Measurements from ENCODE around the gene ZNF423.

ZNF423 gene

DNA sequence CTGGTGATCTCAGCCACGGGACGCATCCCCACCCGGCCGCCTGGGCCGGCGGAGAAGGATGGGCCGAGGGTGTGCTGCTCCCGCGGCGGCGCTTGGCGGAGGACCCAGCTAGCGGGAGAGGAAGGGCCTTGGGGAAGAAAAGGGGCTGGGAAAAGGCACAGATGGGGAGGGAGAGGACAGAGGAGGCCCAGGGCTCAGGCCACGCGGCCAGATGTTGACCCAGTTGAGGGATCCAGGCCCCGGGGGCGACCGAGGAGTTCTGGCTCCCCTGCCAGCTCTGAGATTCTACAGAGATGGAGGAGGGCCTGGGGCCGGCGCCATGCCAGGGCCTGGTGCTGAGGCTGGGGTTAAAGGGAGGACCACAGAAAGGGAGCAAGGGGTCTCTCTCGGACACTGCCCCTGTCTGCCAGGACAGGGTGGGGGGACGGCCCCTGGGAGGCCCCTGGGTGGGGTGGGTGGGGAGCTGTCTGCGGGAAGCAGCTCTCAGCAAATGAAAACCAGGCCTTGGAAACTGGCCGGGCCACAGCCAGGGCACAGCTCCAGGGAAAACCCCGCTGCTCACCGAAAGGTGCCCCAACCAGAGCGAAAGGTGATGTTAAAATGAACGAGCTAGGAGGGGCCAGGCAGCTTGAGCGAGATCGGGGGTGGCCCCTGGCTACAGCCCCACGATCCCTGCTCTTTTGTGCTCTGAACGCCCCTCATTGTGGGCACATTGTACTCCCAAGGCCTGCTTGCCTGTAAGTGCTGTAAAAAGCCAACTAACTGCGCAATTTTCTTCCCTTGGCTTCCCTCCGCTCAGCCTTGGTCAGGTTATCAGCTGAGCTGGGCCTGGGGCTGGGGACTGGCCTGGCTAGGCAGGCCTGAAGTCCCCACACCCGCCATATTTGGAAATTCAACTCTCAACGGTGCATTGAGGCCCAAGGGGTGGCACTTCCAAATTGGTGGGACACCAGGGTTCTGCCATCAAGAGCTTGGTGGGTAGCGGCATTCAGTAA lies 191.4 kb downstream of the ZNF423 start:
- DNase-seq (ENCODE audit: low read depth in 2 of 2), result no peak

DNA sequence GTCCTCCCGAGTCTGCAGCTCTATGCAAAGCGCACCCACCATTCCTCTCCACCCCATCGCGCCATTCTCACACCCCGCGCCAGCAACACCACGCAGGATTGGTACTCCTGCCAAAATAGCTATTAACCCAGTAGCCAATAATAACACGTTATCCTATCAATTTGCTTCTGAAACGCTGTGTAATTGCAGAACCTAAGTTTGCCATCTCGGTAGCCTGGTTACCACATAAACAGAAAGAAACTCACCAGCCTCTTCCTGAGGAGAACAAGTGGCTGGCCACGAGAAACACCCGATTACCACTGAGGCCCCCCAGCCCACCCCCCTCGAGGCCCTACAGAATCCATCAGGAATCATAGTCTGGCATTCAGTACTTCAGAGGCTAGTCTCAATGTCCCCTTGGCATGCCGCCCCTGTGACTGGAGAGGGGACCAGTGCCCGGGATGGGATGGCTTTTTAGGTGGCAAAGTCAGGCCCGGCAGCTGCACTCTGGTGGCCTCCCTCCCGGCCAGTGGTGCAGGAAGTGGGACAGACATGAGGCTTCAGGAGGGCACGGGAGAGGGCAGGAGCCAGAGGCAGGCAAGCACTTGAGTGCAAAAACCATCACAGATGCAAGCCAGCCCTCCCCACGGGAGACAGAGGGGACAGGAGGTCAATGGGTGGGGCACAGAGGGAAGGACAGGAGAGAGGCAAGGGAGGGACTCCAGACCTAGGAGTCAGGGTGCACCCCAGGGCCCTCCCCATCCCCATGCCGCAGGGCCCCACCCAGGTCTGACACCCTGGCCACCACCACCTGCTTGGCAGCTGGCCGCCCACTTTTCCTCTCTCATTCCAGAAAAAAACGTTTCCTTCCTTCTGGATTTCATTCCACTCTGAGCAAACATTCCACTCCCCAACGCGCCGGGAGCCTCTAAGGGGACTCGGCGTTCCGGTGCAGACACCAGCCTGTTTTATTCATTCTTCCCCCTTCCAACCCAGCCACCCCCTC lies 192.5 kb downstream of the ZNF423 start:
- DNase-seq (ENCODE audit: low read depth in 2 of 2), result no peak

DNA sequence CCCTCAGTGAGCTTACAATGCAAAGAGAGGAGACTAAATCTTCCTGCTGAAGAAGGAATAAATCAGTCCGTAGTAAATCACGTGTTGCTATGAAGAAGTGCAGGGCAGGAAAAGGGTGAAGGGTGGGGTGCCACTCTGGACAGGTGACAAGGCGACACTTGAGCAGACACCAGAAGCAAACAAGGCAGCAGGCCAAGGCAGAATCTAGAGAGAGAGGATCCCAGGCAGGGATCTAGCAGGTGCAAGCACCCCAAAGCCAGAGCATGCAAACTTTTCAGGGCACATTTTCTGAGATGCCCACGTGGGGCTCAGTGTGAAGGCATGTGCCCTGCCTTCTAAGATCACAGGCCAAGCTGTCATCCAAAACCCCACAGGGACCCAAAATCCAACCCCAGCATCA lies 193.3 kb downstream of the ZNF423 start:
- DNase-seq (ENCODE audit: low read depth in 2 of 2), result no peak

DNA sequence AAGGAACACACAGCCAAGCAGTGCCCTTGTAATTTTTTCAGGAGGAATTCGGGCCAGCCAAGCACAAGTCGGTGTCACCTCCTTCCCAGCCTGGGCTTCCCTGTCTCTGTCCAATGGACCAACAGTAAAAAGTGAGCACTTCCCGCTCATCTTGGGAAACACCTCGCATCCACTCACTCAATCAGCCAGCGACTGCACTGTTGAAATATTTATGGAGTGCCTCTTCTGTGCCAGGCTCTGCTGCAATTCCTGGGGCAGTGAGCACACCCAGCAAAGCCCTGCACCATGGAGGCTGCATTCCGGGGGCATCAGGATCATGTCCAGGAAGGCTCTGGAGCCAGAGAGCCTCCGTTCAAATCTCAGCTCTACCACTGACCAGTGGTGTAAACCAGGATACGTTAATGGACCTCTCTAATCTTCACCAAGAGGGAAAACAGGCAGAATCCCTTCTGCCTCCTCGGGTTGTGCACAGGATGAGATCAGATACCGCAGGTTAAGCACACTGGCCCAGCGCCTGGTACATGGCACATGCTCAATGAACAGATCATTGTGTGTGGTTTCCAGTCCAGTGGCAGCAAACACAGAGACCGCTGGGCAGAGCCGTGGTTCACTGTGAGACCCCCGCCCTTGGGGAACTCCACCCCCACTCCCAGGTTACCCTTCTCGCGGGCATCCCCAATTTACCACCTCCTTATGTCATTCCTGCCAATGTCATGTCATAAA lies 194.3 kb downstream of the ZNF423 start:
- DNase-seq (ENCODE audit: low read depth in 2 of 2), result no peak

DNA sequence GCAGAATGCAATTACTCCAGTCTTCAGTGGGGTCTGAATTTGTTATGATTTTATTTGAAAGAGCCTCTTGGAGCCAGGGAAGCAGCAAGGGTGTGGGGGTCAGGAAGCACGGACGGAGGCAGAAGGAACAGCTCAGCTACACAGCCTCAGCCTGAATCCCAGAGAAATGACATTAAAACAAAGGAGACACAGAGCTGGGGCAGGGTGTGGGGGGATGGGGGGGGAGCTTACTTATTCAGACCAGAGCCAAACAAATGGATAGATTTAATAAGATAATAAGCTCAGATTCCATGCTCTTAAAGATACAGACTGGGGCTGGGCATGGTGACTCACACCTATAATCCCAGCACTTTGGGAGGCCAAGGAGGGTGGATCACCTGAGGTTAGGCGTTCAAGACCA lies 195.3 kb downstream of the ZNF423 start:
- no peak for DNase-seq (ENCODE audit: low read depth in 2 of 2)

DNA sequence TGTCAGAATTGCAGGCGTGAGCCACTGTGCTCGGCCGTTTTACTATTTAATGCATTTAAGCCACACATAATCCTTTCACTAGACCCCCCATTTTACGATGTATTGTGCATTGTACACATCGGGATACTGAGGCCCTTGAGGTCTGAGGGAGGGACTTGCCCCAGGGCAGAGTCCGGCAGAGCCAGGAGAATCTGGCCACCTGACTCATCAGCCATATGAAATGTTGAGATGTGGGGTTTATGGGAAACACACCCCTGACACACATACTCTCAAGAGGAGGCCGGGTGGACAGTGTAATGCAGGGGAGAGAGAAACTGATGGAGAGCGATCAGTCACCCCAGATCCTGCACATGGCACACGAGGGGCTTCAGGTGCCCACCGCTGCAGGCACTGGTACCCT lies 196.6 kb downstream of the ZNF423 start:
- DNase-seq (ENCODE audit: low read depth in 2 of 2), result no peak

DNA sequence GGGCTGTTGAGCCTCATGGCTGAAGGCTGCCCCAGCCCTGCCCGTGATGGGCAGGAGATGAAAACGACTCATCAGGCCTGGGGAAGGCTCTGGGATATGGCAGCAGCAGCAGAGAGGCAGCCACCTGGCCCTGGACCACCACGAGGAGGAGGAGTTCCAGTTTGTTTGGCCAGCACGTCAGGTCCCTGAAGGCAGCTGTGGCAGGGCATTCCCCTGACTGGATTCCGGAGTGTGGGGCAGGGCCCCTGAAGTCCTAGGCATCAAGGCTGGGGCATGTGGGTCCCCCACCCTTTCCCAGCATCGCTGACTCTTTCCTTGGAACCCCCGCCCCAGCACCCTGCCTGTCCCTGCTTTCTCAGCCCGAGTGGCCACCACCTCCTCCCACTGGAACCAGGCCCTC lies 197.4 kb downstream of the ZNF423 start:
- DNase-seq (ENCODE audit: low read depth in 2 of 2), result no peak

DNA sequence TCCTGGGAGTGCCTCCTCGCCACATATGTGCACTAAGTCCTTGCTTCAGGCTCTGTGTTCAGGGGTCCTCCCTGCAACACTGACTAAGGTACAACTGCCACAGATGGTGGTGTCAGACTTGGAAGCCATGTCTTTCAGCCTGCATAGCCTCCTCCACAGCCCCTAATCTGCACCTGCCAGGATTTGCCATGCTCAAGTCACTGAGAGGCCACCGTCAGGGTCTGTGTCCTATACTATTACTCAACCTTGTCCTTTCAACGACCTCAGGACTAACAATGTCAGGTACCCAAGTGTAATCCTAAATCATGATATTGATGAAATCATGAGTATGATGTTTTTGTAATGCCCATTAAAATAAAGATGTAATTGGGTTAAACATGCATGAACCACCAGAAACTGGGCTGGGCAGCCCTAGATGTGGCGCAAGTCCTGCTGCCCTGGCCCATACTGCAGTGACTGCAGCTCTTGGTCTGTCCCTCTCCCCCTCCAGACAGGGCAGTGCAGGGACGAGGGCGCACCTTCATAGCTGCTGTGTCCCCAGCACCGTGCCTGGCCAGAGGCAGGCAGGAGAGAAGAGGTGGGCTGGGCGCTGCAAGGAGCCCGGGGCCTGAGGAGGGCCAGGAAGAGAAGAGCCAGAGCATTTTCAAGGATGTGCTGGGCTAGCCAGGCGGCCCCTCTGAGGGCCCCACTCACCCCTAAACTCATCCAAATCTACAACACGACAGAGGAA lies 198.0 kb downstream of the ZNF423 start:
- no peak for DNase-seq (ENCODE audit: low read depth in 2 of 2)

DNA sequence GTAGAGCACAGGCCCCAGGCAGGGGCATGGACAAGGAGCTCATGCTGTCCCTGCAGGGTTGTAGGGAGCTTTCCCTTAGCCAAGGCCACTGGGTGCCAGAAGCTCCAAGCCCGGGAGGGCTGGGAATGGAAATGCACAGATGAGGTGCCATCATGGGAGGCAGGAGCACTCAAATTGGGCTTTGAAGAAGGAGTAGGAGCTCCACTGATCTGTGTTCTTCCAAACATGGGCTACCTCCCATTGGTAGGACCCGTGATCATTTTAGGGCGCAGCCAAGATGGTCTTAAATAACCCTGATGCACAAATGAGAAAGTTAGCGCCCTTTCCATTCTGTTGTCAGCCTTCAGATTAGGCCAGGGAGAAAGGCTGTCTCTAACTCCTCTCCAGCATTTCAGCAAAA lies 201.5 kb downstream of the ZNF423 start:
- no peak for DNase-seq (ENCODE audit: low read depth in 2 of 2)

DNA sequence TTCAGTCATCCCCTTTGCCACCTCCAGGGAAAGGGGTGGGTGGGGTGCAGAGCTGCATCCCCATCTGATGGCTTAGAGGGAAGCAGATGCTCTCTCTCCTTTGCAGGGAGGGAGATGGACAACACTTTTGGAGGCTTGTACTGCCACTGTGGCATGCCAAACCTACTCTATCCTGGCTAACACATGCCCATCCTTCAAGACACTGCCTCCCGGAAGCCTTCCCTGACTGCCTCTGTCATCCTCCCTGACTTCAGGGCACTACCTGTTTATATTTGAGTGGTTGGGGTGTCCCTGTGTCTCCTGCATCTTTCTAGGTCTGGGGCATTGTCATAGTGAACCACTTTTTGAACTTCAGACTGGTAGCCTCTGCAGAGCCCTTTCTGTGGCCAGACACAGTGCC lies 202.3 kb downstream of the ZNF423 start:
- DNase-seq (ENCODE audit: low read depth in 2 of 2), result no peak

DNA sequence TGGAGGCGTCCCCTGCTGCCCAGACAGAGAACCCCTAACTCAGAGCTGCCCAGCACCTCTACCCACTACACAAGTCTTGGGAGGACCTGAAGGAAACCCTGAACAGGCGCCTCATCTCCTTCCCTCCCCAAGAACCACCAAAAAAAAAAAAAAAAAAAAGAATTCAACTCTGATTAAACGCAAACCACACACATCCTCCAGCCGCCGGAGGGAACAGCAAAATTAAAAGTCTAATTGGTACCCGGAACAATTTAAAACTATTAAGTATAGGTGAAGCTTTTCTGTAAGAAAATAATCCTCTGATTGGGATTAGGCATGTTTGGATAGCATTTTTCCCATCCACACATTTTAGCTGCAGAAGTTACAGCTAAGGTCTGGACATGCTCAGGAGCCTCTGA lies 202.7 kb downstream of the ZNF423 start:
- no peak for DNase-seq (ENCODE audit: low read depth in 2 of 2)

DNA sequence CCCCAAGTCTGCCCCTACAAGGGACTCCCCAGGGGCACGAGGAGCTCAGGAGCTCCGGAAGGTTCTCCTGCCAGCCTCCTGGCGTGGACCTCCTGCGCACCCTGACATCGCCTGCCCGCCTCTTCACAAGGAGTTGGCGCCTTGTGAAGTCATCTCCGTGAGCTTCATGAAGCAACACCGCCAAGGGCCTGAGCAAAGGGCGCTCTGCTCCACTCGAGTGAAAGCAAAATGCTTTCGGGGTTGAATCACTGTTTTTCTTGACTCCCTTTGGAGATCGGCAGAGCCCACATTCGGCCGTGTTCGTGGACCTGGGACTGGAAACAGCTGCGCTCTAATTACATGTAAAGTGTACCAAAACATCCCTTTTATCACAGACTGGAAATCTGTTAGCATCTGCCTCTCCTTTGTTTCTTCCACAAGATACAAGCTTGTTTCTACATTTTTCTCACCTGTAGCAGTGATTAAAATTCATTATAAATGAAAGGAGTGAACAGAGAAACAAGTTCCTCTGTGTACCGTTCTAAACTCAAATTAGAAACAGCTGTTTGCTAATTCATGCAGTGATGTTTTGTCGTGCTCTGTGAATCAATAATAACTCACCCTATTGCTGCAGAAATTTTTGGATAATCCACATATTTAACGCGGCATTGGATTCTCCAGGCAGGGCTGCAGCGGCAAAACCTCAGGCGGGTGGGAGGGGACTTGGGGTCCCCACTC lies 203.3 kb downstream of the ZNF423 start:
- DNase-seq (ENCODE audit: low read depth in 2 of 2), result no peak

DNA sequence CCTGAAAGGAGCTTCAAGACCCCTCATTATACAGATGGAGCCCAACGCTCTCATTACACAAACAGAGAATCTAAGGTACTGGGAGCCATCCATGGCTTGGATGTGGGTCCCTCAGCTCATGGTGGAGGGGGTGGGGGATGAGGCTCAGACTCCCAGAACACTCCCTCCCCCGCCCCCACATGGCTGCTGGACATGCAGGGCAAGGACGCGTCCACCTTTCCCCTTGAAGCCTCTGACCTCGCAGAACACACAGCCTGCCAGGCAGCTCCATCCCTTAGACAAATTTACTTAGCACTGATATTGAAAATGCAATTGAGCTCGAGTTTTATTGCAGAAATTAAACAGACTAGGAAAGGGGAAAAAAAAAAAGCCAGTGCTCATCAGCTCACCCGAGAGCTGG lies 203.9 kb downstream of the ZNF423 start:
- DNase-seq (ENCODE audit: low read depth in 2 of 2), result no peak

DNA sequence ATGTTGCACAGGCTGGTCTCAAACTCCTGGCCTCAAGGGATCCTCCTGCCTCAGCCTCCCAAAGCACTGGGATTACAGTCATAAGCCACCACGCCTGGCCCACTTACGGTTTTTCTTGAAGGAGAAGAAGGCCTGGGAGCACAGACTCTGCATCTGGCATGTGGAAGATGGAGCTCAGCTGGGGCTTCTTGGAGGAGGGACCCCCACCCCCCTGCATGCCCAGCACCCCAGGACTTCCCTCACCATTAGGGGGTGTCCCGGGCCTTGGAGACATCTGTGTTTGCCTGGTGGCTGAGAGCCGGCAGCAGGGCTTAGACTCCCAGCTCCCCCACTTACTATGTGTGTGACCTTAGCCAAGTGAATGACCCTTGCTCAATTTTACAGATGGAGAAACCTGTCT lies 204.7 kb downstream of the ZNF423 start:
- no peak for DNase-seq (ENCODE audit: low read depth in 2 of 2)

DNA sequence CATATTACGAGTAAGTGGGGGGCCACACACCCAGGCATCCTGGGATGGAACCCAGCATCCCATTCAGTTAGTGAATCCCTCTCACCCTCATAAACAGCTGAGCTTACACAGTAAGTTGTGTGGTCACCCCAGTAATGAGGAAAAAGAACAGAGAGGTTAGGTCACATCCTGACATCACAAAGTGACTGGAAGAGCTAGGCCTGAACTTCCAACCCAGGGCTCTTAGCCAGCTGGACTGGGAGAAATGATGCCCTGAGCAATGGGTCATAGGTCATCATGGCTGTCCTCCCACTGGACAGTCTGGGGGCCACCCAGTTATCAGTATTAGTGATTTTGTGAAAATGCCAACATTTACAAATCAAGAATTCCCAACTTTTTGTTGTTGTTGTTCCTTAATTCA lies 205.3 kb downstream of the ZNF423 start:
- DNase-seq (ENCODE audit: low read depth in 2 of 2), result no peak

DNA sequence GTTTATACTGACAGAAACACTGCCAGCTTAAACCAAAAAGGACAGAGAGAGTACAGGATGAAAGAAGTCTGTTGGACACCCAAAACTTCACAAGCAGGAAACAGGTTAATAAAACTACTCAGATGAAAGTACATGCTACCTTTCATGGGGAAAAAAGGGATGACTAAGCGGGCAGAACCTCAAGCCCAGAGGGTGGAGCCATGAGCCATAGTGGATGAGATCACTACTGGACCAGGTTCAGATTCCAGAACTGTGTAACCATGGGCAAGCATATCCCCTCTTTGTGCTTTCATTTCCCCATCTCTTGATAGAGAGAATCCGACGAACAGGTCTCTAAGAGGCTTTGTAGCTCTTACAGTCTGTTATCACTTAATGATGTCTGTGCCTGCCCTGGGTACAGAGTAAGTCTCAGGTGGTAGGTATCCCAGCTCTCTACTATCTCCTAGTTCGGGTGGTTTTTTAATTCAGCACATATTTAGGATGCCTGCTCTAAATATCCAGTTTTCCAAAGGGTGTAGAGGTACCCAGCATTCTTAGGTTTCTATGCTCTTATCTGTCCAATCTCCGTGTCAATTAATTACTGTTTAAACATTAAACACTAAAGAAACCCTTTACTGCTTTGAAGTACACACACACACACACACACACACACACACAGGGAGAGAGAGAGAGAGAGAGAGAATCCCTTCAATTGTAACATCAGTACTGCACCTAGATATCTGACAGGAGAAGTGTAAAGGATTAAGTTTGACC lies 206.7 kb downstream of the ZNF423 start:
- DNase-seq (ENCODE audit: low read depth in 2 of 2), result no peak

DNA sequence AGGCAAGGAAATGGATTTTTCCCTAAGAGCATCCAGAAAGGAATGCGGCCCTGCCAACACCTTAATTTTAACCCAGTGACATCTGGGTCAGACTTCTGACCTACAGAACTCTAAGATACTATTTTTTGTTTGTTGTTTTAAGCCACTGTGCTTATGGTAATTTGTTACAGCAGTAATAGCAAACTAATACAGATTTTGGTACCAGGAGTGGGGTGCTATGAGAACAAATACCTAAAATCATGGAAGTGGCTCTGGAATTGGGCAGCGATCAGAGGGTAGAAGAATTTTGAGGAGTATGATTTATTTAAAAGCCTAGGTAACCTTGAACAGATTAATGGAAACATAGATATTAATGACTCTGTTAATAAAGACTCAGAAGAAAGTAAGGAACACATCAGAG lies 208.2 kb downstream of the ZNF423 start:
- no peak for DNase-seq (ENCODE audit: low read depth in 2 of 2)

DNA sequence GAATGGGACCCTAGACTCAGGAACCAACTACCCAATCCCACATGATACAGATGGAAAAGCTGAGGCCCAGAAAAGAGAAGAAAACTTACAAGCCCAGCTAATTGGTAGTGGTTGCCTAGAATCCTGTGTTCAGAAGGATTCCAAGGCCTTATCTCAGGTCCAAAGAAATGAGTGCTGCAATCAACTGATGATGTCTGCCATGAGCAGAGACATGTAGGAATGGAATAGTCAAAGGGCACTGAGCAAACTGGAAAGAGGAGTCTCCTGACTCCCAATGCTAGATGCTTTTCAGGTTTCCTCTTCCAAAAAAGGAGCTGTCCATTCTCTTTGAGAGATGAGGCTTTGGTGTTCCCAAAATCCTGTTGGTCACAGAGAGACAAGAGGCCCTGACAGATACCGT lies 210.6 kb downstream of the ZNF423 start:
- no peak for DNase-seq (ENCODE audit: low read depth in 2 of 2)

DNA sequence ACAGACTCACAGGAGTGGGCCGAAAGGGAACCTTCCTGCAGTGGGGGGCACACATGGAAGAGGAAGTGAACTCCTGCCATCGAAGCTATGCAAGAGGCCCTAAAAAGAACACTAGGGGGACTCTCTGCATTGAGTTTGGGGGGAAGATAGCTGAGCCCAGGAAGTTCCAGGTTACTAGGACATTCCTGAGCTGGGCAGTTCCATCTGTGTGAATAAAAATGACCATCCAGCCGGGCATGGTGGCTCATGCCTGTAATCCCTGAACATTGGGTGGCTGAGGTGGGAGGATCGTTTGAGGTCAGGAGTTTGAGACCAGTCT lies 211.8 kb downstream of the ZNF423 start:
- DNase-seq (ENCODE audit: low read depth in 2 of 2), result no peak

All from stimulated activated CD4-positive, alpha-beta T cell treated with anti-CD3 and anti-CD28 coated beads, Interleukin-12 subunit alpha, Interleukin-12 subunit beta, amount 100 ng/mL, for 24 hours (primary cell).